SK-N-SH (cell line): Measurements from ENCODE around the gene VMP1. TPM values are rescaled to one million over a fixed set of nuclear protein-coding genes. Genes with fewer than 3 reads are reported as not detected.
"Not testable (repeated sequence)": the region's sequence is repeated elsewhere in the genome, so short reads cannot be mapped to it uniquely, and the experiment has no call there.

ENCODE experiments used
- CTCF ChIA-PET: fragments of 300-600, 350-600 bp; formaldehyde crosslinking; extraction: SDS; loops from one replicate; lab custom pipeline; 2021; lab: Yijun Ruan, JAX
- POLR2A ChIA-PET: fragments of 350-600 bp; sonication (Branson Sonifier 250); formaldehyde crosslinking; extraction: SDS; loops from one replicate; lab custom pipeline; 2020; ENCODE audit warnings: antibody characterized with exemption, inconsistent platforms; lab: Yijun Ruan, JAX
- DNase-seq: peaks from one replicate; pipeline ENCODE4 v3.0.0; 2012
- H2AFZ ChIP-seq: fragments of 200-600 bp; sonication (generic); 2 replicates; pipeline ENCODE4 v1.8.1; 2016; ENCODE audit warnings: antibody characterized with exemption, mild to moderate bottlenecking, low read depth
- H3F3A ChIP-seq: fragments of 200-600 bp; sonication (generic); replicated peaks from 2 replicates; pipeline ENCODE3; 2016; ENCODE audit warnings: antibody characterized with exemption, mild to moderate bottlenecking; ENCODE audit not compliant: insufficient read depth
- H3K27ac ChIP-seq, 2 experiments: fragments of 200-500 bp in 1 of 2; fragments of 200-600 bp in 1 of 2; sonication (Bioruptor generic) in 1 of 2; sonication (generic), shearing (Covaris generic) in 1 of 2; 2 replicates each; pipeline versions ENCODE4 v1.5.1 to v1.6.1; 2014 to 2016; ENCODE audit warnings: low read depth in 2 of 2, inconsistent platforms in 1 of 2, low read length in 1 of 2, mild to moderate bottlenecking in 1 of 2, mixed read lengths in 1 of 2
- H3K27me3 ChIP-seq: fragments of 200-600 bp; sonication (generic), shearing (Covaris generic); 2 replicates; pipeline ENCODE4 v1.6.1; 2016; ENCODE audit warnings: mixed run types; ENCODE audit not compliant: insufficient read depth
- H3K36me3 ChIP-seq, 2 experiments: fragments of 200-500 bp in 1 of 2; fragments of 200-600 bp in 1 of 2; sonication (Bioruptor generic) in 1 of 2; sonication (generic) in 1 of 2; replicated peaks in 1 of 2; 2 replicates each; pipeline versions ENCODE3 to v1.5.1; 2014 to 2016; ENCODE audit warnings: low read length in 1 of 2, mild to moderate bottlenecking in 1 of 2; ENCODE audit not compliant: insufficient read depth in 2 of 2, control insufficient read depth in 1 of 2
- H3K4me1 ChIP-seq, 2 experiments: fragments of 200-500 bp in 1 of 2; fragments of 200-600 bp in 1 of 2; sonication (Bioruptor generic) in 1 of 2; sonication (generic), shearing (Covaris generic) in 1 of 2; 2 replicates each; pipeline versions ENCODE4 v1.5.1 to v1.6.1; 2014 to 2016; ENCODE audit warnings: low read depth in 1 of 2, low read length in 1 of 2, mixed run types in 1 of 2; ENCODE audit not compliant: insufficient read depth in 2 of 2, control insufficient read depth in 1 of 2
- H3K4me2 ChIP-seq: fragments of 200-600 bp; sonication (generic), shearing (Covaris generic); 2 replicates; pipeline ENCODE4 v1.6.1; 2017; ENCODE audit warnings: mixed run types
- H3K4me3 ChIP-seq, 2 experiments: fragments of 200-500 bp in 1 of 2; fragments of 200-600 bp in 1 of 2; sonication (Bioruptor generic) in 1 of 2; sonication (generic), shearing (Covaris generic) in 1 of 2; 2 replicates each; pipeline versions ENCODE4 v1.5.1 to v1.8.1; 2014 to 2016; ENCODE audit warnings: low read depth in 2 of 2, inconsistent platforms in 1 of 2, low read length in 1 of 2, mild to moderate bottlenecking in 1 of 2, mixed read lengths in 1 of 2, moderate library complexity in 1 of 2
- H3K79me2 ChIP-seq: fragments of 200-600 bp; sonication (generic); 2 replicates; pipeline ENCODE4 v1.8.1; 2017; ENCODE audit warnings: mild to moderate bottlenecking; ENCODE audit not compliant: insufficient read depth
- H3K9ac ChIP-seq: fragments of 200-600 bp; sonication (generic); 2 replicates; pipeline ENCODE4 v1.6.1; 2017; ENCODE audit warnings: mixed run types
- H3K9me2 ChIP-seq: fragments of 200-600 bp; sonication (generic); 2 replicates; pipeline ENCODE4 v1.6.1; 2017; ENCODE audit warnings: mixed run types
- H3K9me3 ChIP-seq: fragments of 200-600 bp; sonication (generic); 2 replicates; pipeline ENCODE4 v1.6.1; 2017; ENCODE audit warnings: mixed run types, mild to moderate bottlenecking, moderate library complexity
- H4K20me1 ChIP-seq: fragments of 200-600 bp; sonication (generic); 2 replicates; pipeline ENCODE4 v1.6.1; 2017; ENCODE audit warnings: mild to moderate bottlenecking, mixed run types; ENCODE audit not compliant: insufficient read depth
- CHD2 ChIP-seq: fragments of 150-350 bp; IDR thresholded peaks from 2 replicates; pipeline ENCODE4 v1.6.1; 2018; ENCODE audit warnings: low read length; ENCODE audit not compliant: partially characterized antibody
- ELF1 ChIP-seq: IDR thresholded peaks from 2 replicates; pipeline ENCODE4 v1.4.0; 2012
- FOXJ3 ChIP-seq: sonication (generic); formaldehyde crosslinking; IDR thresholded peaks from 2 replicates; pipeline ENCODE4 v1.5.1; 2020; ENCODE audit warnings: mild to moderate bottlenecking, missing genetic modification reagents
- NRF1 ChIP-seq: IDR thresholded peaks from 2 replicates; pipeline ENCODE4 v1.6.1; 2012; ENCODE audit warnings: low read depth, mild to moderate bottlenecking, low read length
- RAD21 ChIP-seq: IDR thresholded peaks from 2 replicates; pipeline ENCODE4 v1.6.1; 2012; ENCODE audit warnings: mild to moderate bottlenecking, low read length
- RCOR1 ChIP-seq: fragments of 150-350 bp; IDR thresholded peaks from 2 replicates; pipeline ENCODE4 v1.6.1; 2017; ENCODE audit warnings: antibody characterized with exemption, low read length
- SMC3 ChIP-seq: IDR thresholded peaks from 2 replicates; pipeline ENCODE4 v1.6.1; 2012; ENCODE audit warnings: low read depth, low read length, improper control_type of control experiment
- YY1 ChIP-seq: IDR thresholded peaks from 2 replicates; pipeline ENCODE4 v1.4.0; 2012; ENCODE audit warnings: low read depth, mild to moderate bottlenecking
- WGBS: methylation state at CpG from one replicate; pipeline ENCODE4 v1.1.6; 2017; ENCODE audit warnings: low lambda C conversion rate; 5-methylcytosine and 5-hydroxymethylcytosine counted together
- polyA plus RNA-seq, 3 experiments: library from polyadenylated mRNA; depleted of rRNA; stranded (reverse); fragments of >200 nt; gene quantifications; 2 replicates each; pipeline ENCODE4 v1.2.3, GENCODE V29; 2012
- TF ChIP-seq, protein P1 (sequence below): IDR thresholded peaks from 2 replicates; pipeline ENCODE4 v1.6.1; 2012; ENCODE audit warnings: mild to moderate bottlenecking, low read depth, low read length, moderate library complexity
- TF ChIP-seq, protein P2 (sequence below): IDR thresholded peaks from 2 replicates; pipeline ENCODE4 v1.4.0; 2012; ENCODE audit warnings: low read depth, borderline replicate concordance
- TF ChIP-seq, protein P3 (sequence below): IDR thresholded peaks from 2 replicates; pipeline ENCODE4 v1.4.0; 2012; ENCODE audit warnings: low read depth
- TF ChIP-seq, protein P4 (sequence below): fragments of 200-600 bp; sonication (generic); IDR thresholded peaks from 2 replicates; pipeline ENCODE4 v1.6.1; 2017; ENCODE audit warnings: antibody characterized with exemption, mild to moderate bottlenecking, moderate library complexity

The VMP1 gene
- polyA plus RNA-seq, 1 of the 3 experiments (the other 2 are of a cell fraction): 169 TPM

DNA sequence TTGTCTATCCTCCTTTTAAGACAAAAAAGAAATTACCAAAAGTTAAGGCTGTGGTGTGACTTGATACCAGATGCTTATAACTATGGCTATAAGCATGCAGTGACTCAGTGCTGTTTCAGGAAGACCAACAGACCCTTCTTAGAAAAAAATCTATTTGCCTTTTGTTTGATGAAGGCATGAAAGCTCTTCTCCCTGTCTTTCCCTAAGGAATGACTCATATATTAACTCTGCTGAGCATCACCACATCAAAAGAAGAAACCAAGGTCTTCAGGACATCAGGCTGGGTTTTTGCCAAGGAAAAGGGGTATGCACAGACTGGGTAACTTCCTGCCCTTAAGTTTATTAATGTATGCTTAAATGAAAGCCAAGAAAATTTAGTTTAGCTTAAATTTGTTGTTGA, 47.1 kb downstream of the VMP1 start (continued):
- TF ChIP-seq, protein P1, sequence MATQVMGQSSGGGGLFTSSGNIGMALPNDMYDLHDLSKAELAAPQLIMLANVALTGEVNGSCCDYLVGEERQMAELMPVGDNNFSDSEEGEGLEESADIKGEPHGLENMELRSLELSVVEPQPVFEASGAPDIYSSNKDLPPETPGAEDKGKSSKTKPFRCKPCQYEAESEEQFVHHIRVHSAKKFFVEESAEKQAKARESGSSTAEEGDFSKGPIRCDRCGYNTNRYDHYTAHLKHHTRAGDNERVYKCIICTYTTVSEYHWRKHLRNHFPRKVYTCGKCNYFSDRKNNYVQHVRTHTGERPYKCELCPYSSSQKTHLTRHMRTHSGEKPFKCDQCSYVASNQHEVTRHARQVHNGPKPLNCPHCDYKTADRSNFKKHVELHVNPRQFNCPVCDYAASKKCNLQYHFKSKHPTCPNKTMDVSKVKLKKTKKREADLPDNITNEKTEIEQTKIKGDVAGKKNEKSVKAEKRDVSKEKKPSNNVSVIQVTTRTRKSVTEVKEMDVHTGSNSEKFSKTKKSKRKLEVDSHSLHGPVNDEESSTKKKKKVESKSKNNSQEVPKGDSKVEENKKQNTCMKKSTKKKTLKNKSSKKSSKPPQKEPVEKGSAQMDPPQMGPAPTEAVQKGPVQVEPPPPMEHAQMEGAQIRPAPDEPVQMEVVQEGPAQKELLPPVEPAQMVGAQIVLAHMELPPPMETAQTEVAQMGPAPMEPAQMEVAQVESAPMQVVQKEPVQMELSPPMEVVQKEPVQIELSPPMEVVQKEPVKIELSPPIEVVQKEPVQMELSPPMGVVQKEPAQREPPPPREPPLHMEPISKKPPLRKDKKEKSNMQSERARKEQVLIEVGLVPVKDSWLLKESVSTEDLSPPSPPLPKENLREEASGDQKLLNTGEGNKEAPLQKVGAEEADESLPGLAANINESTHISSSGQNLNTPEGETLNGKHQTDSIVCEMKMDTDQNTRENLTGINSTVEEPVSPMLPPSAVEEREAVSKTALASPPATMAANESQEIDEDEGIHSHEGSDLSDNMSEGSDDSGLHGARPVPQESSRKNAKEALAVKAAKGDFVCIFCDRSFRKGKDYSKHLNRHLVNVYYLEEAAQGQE: peak; percentile 75
- TF ChIP-seq CHD2 (no peak), FOXJ3 (CRISPR knock-in tag) (no peak), RCOR1 (no peak), ELF1 (peak; percentile 74), YY1 (peak; percentile 62; the same call in 1 of the 2 replicates), RAD21 (no peak), SMC3 (peak; percentile 20; the same call in 1 of the 2 replicates), NRF1 (no peak)
- TF ChIP-seq, protein P2, sequence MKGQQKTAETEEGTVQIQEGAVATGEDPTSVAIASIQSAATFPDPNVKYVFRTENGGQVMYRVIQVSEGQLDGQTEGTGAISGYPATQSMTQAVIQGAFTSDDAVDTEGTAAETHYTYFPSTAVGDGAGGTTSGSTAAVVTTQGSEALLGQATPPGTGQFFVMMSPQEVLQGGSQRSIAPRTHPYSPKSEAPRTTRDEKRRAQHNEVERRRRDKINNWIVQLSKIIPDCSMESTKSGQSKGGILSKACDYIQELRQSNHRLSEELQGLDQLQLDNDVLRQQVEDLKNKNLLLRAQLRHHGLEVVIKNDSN: peak; percentile 59; the same call in 1 of the 2 replicates
- TF ChIP-seq, protein P3, sequence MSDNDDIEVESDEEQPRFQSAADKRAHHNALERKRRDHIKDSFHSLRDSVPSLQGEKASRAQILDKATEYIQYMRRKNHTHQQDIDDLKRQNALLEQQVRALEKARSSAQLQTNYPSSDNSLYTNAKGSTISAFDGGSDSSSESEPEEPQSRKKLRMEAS: peak; percentile 89
- TF ChIP-seq, protein P4, sequence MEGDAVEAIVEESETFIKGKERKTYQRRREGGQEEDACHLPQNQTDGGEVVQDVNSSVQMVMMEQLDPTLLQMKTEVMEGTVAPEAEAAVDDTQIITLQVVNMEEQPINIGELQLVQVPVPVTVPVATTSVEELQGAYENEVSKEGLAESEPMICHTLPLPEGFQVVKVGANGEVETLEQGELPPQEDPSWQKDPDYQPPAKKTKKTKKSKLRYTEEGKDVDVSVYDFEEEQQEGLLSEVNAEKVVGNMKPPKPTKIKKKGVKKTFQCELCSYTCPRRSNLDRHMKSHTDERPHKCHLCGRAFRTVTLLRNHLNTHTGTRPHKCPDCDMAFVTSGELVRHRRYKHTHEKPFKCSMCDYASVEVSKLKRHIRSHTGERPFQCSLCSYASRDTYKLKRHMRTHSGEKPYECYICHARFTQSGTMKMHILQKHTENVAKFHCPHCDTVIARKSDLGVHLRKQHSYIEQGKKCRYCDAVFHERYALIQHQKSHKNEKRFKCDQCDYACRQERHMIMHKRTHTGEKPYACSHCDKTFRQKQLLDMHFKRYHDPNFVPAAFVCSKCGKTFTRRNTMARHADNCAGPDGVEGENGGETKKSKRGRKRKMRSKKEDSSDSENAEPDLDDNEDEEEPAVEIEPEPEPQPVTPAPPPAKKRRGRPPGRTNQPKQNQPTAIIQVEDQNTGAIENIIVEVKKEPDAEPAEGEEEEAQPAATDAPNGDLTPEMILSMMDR: no peak

DNA sequence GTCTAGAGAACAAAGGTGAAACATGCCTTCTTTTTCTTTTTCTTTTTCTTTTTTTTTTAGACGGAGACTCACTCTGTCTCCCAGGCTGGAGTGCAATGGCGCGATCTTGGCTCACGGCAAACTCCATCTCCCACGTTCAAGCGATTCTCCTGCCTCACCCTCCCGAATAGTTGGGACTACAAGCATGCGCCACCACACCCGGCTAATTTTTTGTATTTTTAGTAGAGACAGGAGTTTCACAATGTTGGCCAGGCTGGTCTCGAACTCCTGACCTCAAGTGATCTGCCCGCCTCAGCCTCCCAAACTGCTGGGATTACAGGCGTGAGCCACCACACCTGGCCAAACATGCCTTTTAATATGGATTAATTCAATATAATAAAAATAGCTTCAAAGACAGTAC, 47.6 kb downstream of the VMP1 start:
- peaks cover 62% of the 10 kb centered on the region for H3F3A ChIP-seq
- H2AFZ ChIP-seq, H3K9me2 ChIP-seq, DNase-seq, H4K20me1 ChIP-seq, POLR2A ChIA-PET, H3K4me3 ChIP-seq, H3K9me3 ChIP-seq, H3K27me3 ChIP-seq: not testable (repeated sequence)
- peaks cover 68% of the 10 kb centered on the region for H3K79me2 ChIP-seq
- H3K9ac ChIP-seq: peak overlapping the region; percentile 89
- WGBS: 54% methylated on average over 12 of the region's 12 CpGs
- peaks cover 0 to 40% of the 10 kb centered on the region in 2 experiments; a peak in 3 of 4 replicates for H3K4me1 ChIP-seq
- CTCF ChIA-PET: interaction anchor here (0.6 to 4.6 kb wide), 12 partner anchors 7 to 606 kb away, joined by 3 to 33 read pairs (median 14); partner anchors contain the start of genes RPS6KB1 and TUBD1
- H3K27ac ChIP-seq: peak overlapping the region; percentile 91 to 99; a peak in 3 of 4 replicates
- H3K36me3 ChIP-seq: peaks cover 0 to 26% of the 10 kb centered on the region in 2 experiments
- H3K4me2 ChIP-seq: peak overlapping the region; percentile 44
